ENCODE measurements around the gene AGAP1.

DNA sequence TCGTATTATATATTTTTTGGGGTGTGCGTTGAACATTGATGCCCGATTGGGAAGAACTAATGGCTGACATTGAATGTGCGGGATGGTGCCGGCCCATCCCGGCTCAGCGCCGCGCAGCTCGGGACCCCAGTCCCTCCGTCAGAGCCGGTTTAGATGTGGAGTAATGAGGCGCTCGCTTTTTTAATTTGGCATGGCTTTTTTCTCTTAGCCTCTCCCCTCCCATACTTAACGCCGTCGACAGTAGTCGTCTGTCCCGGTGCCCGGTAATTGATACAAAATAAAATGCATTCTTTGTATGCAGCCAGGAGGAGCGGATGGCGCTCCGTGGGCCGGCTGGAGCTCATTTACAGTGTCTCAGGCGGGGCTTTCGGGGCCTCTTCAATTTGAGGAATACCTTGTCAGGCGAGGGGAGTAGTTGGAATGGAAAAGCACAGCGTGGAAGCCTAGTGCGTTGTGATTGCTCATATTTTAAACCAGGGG is 465.1 kb downstream of the AGAP1 start:
- TF ChIP-seq, protein P1, sequence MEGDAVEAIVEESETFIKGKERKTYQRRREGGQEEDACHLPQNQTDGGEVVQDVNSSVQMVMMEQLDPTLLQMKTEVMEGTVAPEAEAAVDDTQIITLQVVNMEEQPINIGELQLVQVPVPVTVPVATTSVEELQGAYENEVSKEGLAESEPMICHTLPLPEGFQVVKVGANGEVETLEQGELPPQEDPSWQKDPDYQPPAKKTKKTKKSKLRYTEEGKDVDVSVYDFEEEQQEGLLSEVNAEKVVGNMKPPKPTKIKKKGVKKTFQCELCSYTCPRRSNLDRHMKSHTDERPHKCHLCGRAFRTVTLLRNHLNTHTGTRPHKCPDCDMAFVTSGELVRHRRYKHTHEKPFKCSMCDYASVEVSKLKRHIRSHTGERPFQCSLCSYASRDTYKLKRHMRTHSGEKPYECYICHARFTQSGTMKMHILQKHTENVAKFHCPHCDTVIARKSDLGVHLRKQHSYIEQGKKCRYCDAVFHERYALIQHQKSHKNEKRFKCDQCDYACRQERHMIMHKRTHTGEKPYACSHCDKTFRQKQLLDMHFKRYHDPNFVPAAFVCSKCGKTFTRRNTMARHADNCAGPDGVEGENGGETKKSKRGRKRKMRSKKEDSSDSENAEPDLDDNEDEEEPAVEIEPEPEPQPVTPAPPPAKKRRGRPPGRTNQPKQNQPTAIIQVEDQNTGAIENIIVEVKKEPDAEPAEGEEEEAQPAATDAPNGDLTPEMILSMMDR (IDR thresholded peaks at IDR 0.05) = no peak
- TF ChIP-seq EZH2 (IDR thresholded peaks at IDR 0.05) (no peak), EZH2phosphoT487 (IDR thresholded peaks at IDR 0.05) (no peak)

All from neural progenitor cell (in vitro differentiated cells).